OCI-LY3 (cell line): ENCODE data around the gene HUS1B.

ENCODE experiments used
- H2AFZ ChIP-seq: fragments of 200-600, 300-600 bp; shearing (Covaris generic); 2 replicates; pipeline ENCODE4 v1.6.0; 2014; ENCODE audit warnings: antibody characterized with exemption, low read depth, low read length
- H3K27ac ChIP-seq: fragments of 200-600, 300-600 bp; sonication (generic); 2 replicates; pipeline ENCODE4 v1.5.1; 2014; ENCODE audit warnings: mild to moderate bottlenecking, low read length, moderate library complexity, mixed read lengths
- H3K27me3 ChIP-seq: fragments of 200-600, 300-600 bp; sonication (generic); 2 replicates; pipeline ENCODE4 v1.6.1; 2014; ENCODE audit warnings: low read depth, low read length, mixed read lengths
- H3K36me3 ChIP-seq: fragments of 200-600, 300-600 bp; sonication (generic); replicated peaks from 2 replicates; pipeline ENCODE3; 2014; ENCODE audit warnings: low read depth, low read length, mixed read lengths
- H3K4me1 ChIP-seq: fragments of 300-600, 200-600 bp; sonication (generic); 2 replicates; pipeline ENCODE4 v1.6.1; 2014; ENCODE audit warnings: low read length, mixed read lengths
- H3K4me2 ChIP-seq: fragments of 200-600, 300-600 bp; sonication (generic); 2 replicates; pipeline ENCODE4 v1.6.1; 2014; ENCODE audit warnings: low read length, mixed read lengths
- H3K4me3 ChIP-seq: fragments of 300-600, 200-600 bp; sonication (generic); 2 replicates; pipeline ENCODE4 v1.5.1; 2014; ENCODE audit warnings: antibody characterized with exemption, mild to moderate bottlenecking, low read length, moderate library complexity
- H3K79me2 ChIP-seq: fragments of 300-600, 200-600 bp; shearing (Covaris generic); 2 replicates; pipeline ENCODE4 v1.6.1; 2014; ENCODE audit warnings: mild to moderate bottlenecking, low read length, mixed read lengths
- H3K9ac ChIP-seq: fragments of 300-600, 200-600 bp; shearing (Covaris generic); 2 replicates; pipeline ENCODE4 v1.6.0; 2014; ENCODE audit warnings: mild to moderate bottlenecking, low read length, moderate library complexity
- H3K9me3 ChIP-seq: fragments of 200-600, 300-600 bp; shearing (Covaris generic); 2 replicates; pipeline ENCODE4 v1.6.1; 2014; ENCODE audit warnings: low read length, mixed read lengths; ENCODE audit not compliant: insufficient read depth
- H4K20me1 ChIP-seq: fragments of 200-600, 300-600 bp; sonication (generic); 2 replicates; pipeline ENCODE4 v1.6.1; 2016; ENCODE audit warnings: low read length, mixed read lengths; ENCODE audit not compliant: insufficient read depth
- EZH2phosphoT487 ChIP-seq: fragments of 200-600 bp; shearing (Covaris generic); IDR thresholded peaks from 2 replicates; pipeline ENCODE4 v1.6.1; 2018; ENCODE audit warnings: antibody characterized with exemption, mixed run types, low read depth
- TF ChIP-seq, protein P1 (sequence below): fragments of 200-600, 300-600 bp; sonication (generic); IDR thresholded peaks from 2 replicates; pipeline ENCODE4 v1.5.1; 2014; ENCODE audit warnings: antibody characterized with exemption, low read length, low read depth

The HUS1B gene

DNA sequence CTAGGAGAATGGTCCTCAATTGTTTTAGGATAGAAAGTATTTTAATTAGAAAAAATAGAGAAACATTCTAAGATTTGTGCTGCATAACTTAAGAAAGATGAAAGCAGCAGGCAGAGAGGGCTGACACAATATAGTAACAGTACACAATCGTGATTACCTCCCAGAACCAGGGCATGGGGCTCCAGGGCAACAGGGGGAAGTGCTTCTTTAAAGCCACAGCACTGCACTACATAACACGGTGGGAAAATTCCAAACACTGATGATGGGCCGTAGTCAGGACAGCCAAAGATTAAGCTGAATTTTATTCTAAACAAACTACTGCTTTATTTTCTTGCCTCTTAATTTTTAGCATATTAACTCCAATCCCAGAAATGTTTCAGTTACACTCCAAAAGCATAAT lies 21.6 kb upstream of the HUS1B start:
- Histone ChIP-seq H3K79me2 (peaks cover 37% of the 10 kb centered on the region), H3K27me3 (no peaks in the 10 kb centered on the region), H2AFZ (no peak overlapping the region), H3K4me2 (no peak overlapping the region), H3K4me3 (no peak overlapping the region), H3K36me3 (peaks cover 3% of the 10 kb centered on the region), H3K27ac (no peak overlapping the region), H3K9me3 (no peaks in the 10 kb centered on the region), H3K4me1 (peaks cover 7% of the 10 kb centered on the region), H4K20me1 (no peaks in the 10 kb centered on the region), H3K9ac (no peak overlapping the region)
- TF ChIP-seq EZH2phosphoT487 = no peak
- TF ChIP-seq, protein P1, sequence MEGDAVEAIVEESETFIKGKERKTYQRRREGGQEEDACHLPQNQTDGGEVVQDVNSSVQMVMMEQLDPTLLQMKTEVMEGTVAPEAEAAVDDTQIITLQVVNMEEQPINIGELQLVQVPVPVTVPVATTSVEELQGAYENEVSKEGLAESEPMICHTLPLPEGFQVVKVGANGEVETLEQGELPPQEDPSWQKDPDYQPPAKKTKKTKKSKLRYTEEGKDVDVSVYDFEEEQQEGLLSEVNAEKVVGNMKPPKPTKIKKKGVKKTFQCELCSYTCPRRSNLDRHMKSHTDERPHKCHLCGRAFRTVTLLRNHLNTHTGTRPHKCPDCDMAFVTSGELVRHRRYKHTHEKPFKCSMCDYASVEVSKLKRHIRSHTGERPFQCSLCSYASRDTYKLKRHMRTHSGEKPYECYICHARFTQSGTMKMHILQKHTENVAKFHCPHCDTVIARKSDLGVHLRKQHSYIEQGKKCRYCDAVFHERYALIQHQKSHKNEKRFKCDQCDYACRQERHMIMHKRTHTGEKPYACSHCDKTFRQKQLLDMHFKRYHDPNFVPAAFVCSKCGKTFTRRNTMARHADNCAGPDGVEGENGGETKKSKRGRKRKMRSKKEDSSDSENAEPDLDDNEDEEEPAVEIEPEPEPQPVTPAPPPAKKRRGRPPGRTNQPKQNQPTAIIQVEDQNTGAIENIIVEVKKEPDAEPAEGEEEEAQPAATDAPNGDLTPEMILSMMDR = no peak

DNA sequence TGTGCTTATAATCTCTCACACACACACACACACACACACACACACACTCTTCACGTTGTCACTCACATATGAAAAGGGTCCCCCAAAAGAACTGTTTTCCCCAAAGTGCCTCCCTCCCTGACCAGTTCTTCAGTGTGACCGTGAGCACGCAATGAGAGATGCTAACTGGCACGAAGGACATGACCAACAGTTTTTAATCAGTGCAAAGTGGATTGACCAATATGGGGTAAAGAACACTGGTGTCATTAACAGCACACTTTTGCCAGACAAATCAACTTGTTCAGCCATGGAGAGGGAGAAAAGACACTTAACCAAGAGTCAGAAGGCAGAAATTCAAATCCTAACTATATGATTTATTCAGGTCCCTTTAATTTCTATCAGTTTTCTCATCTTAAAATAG lies 21.0 kb upstream of the HUS1B start:
- no peaks in the 10 kb centered on the region for H3K27me3 ChIP-seq
- H3K27ac ChIP-seq = no peak overlapping the region
- no peaks in the 10 kb centered on the region for H4K20me1 ChIP-seq
- H3K79me2 ChIP-seq = peaks cover 31% of the 10 kb centered on the region
- no peaks in the 10 kb centered on the region for H3K9me3 ChIP-seq
- H3K4me3 ChIP-seq = no peak overlapping the region
- H3K4me1 ChIP-seq = peaks cover 5% of the 10 kb centered on the region
- no peak overlapping the region for H3K4me2 ChIP-seq
- TF ChIP-seq, protein P1 = no peak
- TF ChIP-seq EZH2phosphoT487 = no peak
- H2AFZ ChIP-seq = no peak overlapping the region
- no peak overlapping the region for H3K9ac ChIP-seq
- H3K36me3 ChIP-seq = no peaks in the 10 kb centered on the region

DNA sequence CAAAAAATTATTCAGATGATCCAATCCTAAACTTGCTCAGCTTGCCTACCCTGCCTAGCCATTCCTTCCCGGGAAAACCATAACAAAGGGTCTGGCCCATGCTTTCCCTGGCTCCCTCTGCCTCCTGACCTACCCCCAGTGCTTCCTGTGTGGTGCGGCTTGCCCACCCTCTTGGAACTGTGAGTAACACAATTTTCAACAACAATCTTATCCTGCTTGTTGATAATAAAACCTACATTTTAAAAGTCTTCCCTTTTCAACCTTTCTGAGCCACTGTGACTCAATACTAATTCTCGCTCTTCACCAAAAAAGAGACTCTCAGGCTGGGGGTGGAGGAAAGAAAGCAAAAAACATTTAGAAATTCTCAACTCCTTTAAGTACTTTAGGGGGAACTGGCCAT lies 18.1 kb upstream of the HUS1B start:
- peaks cover 5% of the 10 kb centered on the region for H3K36me3 ChIP-seq
- no peak overlapping the region for H3K27ac ChIP-seq
- H3K9me3 ChIP-seq = no peaks in the 10 kb centered on the region
- no peaks in the 10 kb centered on the region for H3K27me3 ChIP-seq
- H3K4me2 ChIP-seq = no peak overlapping the region
- H3K9ac ChIP-seq = no peak overlapping the region
- no peaks in the 10 kb centered on the region for H3K4me1 ChIP-seq
- peaks cover 18% of the 10 kb centered on the region for H3K79me2 ChIP-seq
- H2AFZ ChIP-seq = no peak overlapping the region
- TF ChIP-seq, protein P1 = no peak
- no peak for TF ChIP-seq EZH2phosphoT487
- H4K20me1 ChIP-seq = no peaks in the 10 kb centered on the region
- H3K4me3 ChIP-seq = no peak overlapping the region

DNA sequence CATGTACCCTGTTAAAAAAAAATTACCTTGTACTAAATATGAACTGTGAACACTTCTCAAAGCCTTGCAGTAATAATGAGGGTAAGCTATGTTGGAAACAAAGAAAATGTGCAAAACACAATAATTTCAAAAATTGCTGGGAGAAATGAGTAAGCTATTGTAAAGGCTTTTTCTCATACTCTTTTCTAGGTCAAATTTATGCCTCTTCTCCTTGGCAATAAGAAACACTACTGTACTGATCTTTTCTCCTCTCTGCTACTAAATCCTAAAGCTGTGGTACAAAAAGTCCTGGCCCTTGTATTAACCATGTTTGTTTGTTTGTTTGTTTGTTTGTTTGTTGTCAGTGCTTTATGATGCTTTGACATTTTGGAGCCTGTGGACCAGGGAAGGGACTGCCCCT lies 17.5 kb upstream of the HUS1B start:
- TF ChIP-seq, protein P1 = no peak
- no peak for TF ChIP-seq EZH2phosphoT487
- Histone ChIP-seq H3K4me1 (no peaks in the 10 kb centered on the region), H3K79me2 (peaks cover 15% of the 10 kb centered on the region)

More for the DNA sequence above, 17.5 kb upstream of the HUS1B start:
- H3K27ac ChIP-seq = no peak overlapping the region
- no peaks in the 10 kb centered on the region for H3K27me3 ChIP-seq
- H3K9me3 ChIP-seq = no peaks in the 10 kb centered on the region
- peaks cover 5% of the 10 kb centered on the region for H3K36me3 ChIP-seq
- no peak overlapping the region for H2AFZ ChIP-seq
- no peak overlapping the region for H3K9ac ChIP-seq
- H4K20me1 ChIP-seq = no peaks in the 10 kb centered on the region
- no peak overlapping the region for H3K4me3 ChIP-seq
- H3K4me2 ChIP-seq = no peak overlapping the region
